ENCODE results near the gene GARIN5A.

DNA sequence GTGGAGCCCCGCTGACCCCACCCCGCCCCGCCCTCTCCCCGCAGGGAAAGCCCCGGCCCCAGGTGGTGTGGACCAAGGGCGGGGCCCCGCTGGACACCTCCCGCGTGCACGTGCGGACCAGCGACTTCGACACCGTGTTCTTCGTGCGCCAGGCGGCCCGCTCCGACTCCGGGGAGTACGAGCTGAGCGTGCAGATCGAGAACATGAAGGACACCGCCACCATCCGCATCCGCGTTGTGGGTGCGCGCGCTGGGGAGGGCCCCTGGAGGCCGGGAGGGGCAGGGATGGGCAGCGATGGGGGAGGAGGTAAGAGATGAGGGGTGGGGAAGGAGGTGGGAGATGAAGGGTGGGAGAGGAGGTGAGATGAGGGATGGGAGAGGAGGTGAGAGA, 17.6 kb downstream of the GARIN5A start:
- TF ChIP-seq POLR2A (IDR thresholded peaks at IDR 0.05), result no peak
- TF ChIP-seq, protein P1, sequence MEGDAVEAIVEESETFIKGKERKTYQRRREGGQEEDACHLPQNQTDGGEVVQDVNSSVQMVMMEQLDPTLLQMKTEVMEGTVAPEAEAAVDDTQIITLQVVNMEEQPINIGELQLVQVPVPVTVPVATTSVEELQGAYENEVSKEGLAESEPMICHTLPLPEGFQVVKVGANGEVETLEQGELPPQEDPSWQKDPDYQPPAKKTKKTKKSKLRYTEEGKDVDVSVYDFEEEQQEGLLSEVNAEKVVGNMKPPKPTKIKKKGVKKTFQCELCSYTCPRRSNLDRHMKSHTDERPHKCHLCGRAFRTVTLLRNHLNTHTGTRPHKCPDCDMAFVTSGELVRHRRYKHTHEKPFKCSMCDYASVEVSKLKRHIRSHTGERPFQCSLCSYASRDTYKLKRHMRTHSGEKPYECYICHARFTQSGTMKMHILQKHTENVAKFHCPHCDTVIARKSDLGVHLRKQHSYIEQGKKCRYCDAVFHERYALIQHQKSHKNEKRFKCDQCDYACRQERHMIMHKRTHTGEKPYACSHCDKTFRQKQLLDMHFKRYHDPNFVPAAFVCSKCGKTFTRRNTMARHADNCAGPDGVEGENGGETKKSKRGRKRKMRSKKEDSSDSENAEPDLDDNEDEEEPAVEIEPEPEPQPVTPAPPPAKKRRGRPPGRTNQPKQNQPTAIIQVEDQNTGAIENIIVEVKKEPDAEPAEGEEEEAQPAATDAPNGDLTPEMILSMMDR (IDR thresholded peaks at IDR 0.05), result no peak
- TF ChIP-seq POLR2AphosphoS5 (IDR thresholded peaks at IDR 0.05), result no peak
- TF ChIP-seq EP300 (IDR thresholded peaks at IDR 0.05), result no peak
